HepG2 (cell line): ENCODE measurements around the gene NSMCE4A. TPM values are rescaled to one million over a fixed set of nuclear protein-coding genes. Genes with fewer than 3 reads are reported as not detected.

Source experiments
- ATAD3A ChIP-seq: sonication (generic); formaldehyde crosslinking; IDR thresholded peaks from 2 replicates; pipeline ENCODE4 v1.4.0; 2020; ENCODE audit warnings: missing genetic modification reagents
- DRAP1 ChIP-seq: IDR thresholded peaks from 2 replicates; pipeline ENCODE4 v1.6.1; 2016; ENCODE audit warnings: missing genetic modification reagents, missing compliant biosample characterization
- E2F1 ChIP-seq: sonication (generic); formaldehyde crosslinking; IDR thresholded peaks from 2 replicates; pipeline ENCODE4 v1.5.0; 2020; ENCODE audit warnings: missing genetic modification reagents
- GFI1 ChIP-seq: sonication (generic); formaldehyde crosslinking; IDR thresholded peaks from 2 replicates; pipeline ENCODE4 v1.5.0; 2020; ENCODE audit warnings: missing genetic modification reagents, mild to moderate bottlenecking, borderline replicate concordance
- GTF3A ChIP-seq: sonication (generic); formaldehyde crosslinking; conservative IDR thresholded peaks from 2 replicates; pipeline ENCODE4 v1.4.0; 2020; ENCODE audit warnings: mild to moderate bottlenecking, missing genetic modification reagents
- MTF2 ChIP-seq: sonication (generic); formaldehyde crosslinking; IDR thresholded peaks from 2 replicates; pipeline ENCODE4 v1.5.0; 2020; ENCODE audit warnings: missing genetic modification reagents, borderline replicate concordance
- TAF1 ChIP-seq: sonication (generic); formaldehyde crosslinking; IDR thresholded peaks from 2 replicates; pipeline ENCODE4 v1.4.0; 2020; ENCODE audit warnings: missing genetic modification reagents
- THAP11 ChIP-seq: IDR thresholded peaks from 2 replicates; pipeline ENCODE4 v1.6.1; 2016; ENCODE audit warnings: missing biosample characterization, missing genetic modification reagents
- ZBTB33 ChIP-seq: sonication (generic); formaldehyde crosslinking; IDR thresholded peaks from 2 replicates; pipeline ENCODE4 v1.4.0; 2020; ENCODE audit warnings: missing genetic modification reagents
- ZBTB4 ChIP-seq: sonication (generic); formaldehyde crosslinking; IDR thresholded peaks from 2 replicates; pipeline ENCODE4 v1.4.0; 2020; ENCODE audit warnings: missing genetic modification reagents, mild to moderate bottlenecking, borderline replicate concordance
- ZNF121 ChIP-seq: sonication (generic); formaldehyde crosslinking; IDR thresholded peaks from 2 replicates; pipeline ENCODE4 v1.5.0; 2020; ENCODE audit warnings: mild to moderate bottlenecking, missing genetic modification reagents
- ZNF17 ChIP-seq: sonication (generic); formaldehyde crosslinking; IDR thresholded peaks from 2 replicates; pipeline ENCODE4 v1.5.0; 2020; ENCODE audit warnings: mild to moderate bottlenecking, missing genetic modification reagents
- ZNF512 ChIP-seq: sonication (generic); formaldehyde crosslinking; IDR thresholded peaks from 2 replicates; pipeline ENCODE4 v1.4.0; 2020; ENCODE audit warnings: mild to moderate bottlenecking, missing genetic modification reagents
- ZNF512B ChIP-seq: sonication (generic); formaldehyde crosslinking; IDR thresholded peaks from 2 replicates; pipeline ENCODE4 v1.5.1; 2020; ENCODE audit warnings: missing genetic modification reagents, mild to moderate bottlenecking, borderline replicate concordance
- ZNF598 ChIP-seq: sonication (generic); formaldehyde crosslinking; IDR thresholded peaks from 2 replicates; pipeline ENCODE4 v1.5.1; 2020; ENCODE audit warnings: mild to moderate bottlenecking, missing genetic modification reagents, borderline replicate concordance
- ZNF616 ChIP-seq: sonication (generic); formaldehyde crosslinking; IDR thresholded peaks from 2 replicates; pipeline ENCODE4 v1.5.0; 2020; ENCODE audit warnings: low read depth, mild to moderate bottlenecking, missing genetic modification reagents
- ZNF773 ChIP-seq: sonication (generic); formaldehyde crosslinking; IDR thresholded peaks from 2 replicates; pipeline ENCODE4 v1.4.0; 2020; ENCODE audit warnings: missing genetic modification reagents, borderline replicate concordance
- polyA plus RNA-seq, 8 experiments: library from polyadenylated mRNA; depleted of rRNA in 3 of 8; stranded (reverse) in 7 of 8; unstranded in 1 of 8; fragments of >200 nt; fragmentation: Illumina TruSeq in 4 of 8; extraction: Trizol in 4 of 8; gene quantifications; 2 replicates each; pipeline versions ENCODE4 v1.2.1 to v1.2.3, GENCODE V29; 2011 to 2016; ENCODE audit warnings: low read depth in 4 of 8, missing spikeins in 1 of 8, mixed read lengths in 1 of 8; ENCODE audit not compliant: insufficient read depth in 1 of 8
- total RNA-seq, 5 experiments: library from RNA; depleted of rRNA; stranded (reverse); fragments of >200 nt; fragmentation: Illumina TruSeq; extraction: Trizol; gene quantifications; 2 replicates each; pipeline ENCODE4 v1.2.3, GENCODE V29; 2016; ENCODE audit warnings: low read depth in 1 of 5

The NSMCE4A gene
- total and polyA plus RNA-seq, 2 of the 13 experiments (the other 11 are each of a cell fraction or from before 2014, with no cell fraction given) = 61.1 to 91.6 TPM

GRCh38 chr10:121976607-121977006, 1.6 kb upstream of the NSMCE4A start (continued):
- TF ChIP-seq ZBTB4 (CRISPR knock-in tag) (no peak), ZBTB33 (CRISPR knock-in tag) (no peak), GTF3A (CRISPR knock-in tag) (no peak), ZNF598 (no peak), THAP11 (CRISPR knock-in tag) (no peak), TAF1 (CRISPR knock-in tag) (no peak), ZNF17 (no peak), GFI1 (CRISPR knock-in tag) (no peak), ATAD3A (no peak), ZNF512B (CRISPR knock-in tag) (no peak), ZNF121 (CRISPR knock-in tag) (no peak), MTF2 (no peak), ZNF616 (CRISPR knock-in tag) (no peak), DRAP1 (CRISPR knock-in tag) (no peak), ZNF512 (CRISPR knock-in tag) (no peak), E2F1 (CRISPR knock-in tag) (no peak), ZNF773 (CRISPR knock-in tag) (no peak)
